GM18909 (cell line): ENCODE data around the gene ZFP3.
"Not testable (repeated sequence)": the region's sequence is repeated elsewhere in the genome, so short reads cannot be mapped to it uniquely, and the experiment has no call there.

ENCODE experiments used
- ATAC-seq: cut with Tn5 transposase; IDR thresholded peaks from one replicate; pipeline ENCODE4 v1.9.1; 2021; ENCODE audit warnings: mild to moderate bottlenecking; ENCODE audit not compliant: unreplicated experiment, poor library complexity

The ZFP3 gene

DNA sequence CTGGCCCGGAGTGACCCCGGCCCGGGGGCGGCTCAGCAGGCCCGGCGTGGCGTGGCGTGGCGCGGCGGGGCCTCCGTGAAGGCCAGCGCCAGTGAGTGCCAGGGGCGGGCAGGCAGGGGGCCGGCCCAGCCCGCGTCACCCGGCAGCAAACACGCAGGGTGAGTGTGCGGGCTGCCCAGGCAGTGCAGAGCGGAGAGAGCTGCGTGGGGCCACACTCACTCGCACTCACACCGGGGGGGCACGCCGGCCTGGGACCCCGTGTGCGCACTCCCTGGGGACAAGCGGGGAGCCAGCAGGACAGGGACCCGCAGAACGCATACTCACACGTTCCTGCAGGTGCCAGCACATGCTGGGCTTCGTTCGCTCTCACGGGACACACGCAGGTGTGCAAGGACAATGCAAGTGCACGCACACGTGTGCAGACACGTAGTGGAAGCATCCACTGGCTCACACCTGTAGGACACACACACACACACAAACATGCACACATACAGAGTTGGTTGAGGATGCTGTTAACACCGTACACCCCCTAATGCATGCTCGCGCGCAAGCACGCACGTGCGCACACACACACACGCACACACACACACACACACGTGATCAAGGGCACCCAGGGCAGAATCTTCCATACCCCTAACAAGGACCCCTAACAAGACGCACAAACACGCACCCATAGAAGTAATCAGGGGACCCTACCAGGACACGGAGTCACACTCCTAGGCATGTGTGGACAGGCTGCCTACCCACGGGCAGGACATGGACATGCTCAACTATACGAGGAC, 45.3 kb downstream of the ZFP3 start:
- no peak for ATAC-seq

DNA sequence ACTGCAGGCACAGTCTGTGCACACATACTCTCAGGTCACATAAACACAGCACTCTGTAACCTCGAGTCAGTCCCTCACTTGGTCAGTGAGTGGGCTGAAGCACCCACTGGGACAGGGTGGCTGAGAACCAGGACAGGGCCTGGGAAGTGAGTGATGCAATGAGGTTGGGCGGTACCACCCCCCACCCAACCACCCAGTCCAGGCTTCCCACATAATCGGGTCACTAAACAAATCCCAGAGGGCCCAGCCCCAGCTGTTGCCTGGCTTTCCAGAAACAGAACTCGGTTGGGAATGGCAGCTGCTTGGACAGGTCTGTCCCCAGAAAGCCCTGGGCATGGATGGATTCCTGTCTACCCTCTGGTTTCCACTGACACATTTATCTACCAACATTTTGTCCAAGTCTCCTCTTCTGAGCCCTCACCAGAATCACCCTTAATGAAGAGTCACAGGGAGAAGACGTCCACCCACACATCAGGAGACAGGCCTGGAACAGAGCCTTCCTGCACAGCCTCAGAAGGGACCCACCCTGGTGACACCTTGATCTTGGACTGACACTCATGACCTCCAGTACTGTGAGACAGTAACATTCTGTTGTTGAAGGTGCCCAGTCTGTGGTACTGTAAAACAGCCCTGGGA, 46.0 kb downstream of the ZFP3 start:
- not testable (repeated sequence) for ATAC-seq

DNA sequence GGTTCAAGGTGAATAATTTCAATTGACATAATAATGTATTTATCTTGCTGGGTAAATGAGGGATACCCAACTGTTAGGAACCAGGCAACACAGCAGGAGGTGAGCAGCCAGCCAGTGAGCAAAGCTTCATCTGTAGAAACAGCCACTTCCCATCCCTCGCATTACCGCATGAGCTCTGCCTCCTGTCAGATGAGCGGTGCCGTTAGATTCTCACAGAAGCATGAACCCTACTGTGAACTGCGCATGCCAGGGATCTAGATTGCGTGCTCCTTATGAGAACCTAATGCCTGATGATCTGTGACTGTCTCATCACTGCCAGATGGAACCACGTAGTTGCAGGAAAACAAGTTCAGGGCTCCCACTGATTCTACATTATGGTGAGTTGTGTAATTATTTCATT, 46.6 kb downstream of the ZFP3 start:
- ATAC-seq: not testable (repeated sequence)

DNA sequence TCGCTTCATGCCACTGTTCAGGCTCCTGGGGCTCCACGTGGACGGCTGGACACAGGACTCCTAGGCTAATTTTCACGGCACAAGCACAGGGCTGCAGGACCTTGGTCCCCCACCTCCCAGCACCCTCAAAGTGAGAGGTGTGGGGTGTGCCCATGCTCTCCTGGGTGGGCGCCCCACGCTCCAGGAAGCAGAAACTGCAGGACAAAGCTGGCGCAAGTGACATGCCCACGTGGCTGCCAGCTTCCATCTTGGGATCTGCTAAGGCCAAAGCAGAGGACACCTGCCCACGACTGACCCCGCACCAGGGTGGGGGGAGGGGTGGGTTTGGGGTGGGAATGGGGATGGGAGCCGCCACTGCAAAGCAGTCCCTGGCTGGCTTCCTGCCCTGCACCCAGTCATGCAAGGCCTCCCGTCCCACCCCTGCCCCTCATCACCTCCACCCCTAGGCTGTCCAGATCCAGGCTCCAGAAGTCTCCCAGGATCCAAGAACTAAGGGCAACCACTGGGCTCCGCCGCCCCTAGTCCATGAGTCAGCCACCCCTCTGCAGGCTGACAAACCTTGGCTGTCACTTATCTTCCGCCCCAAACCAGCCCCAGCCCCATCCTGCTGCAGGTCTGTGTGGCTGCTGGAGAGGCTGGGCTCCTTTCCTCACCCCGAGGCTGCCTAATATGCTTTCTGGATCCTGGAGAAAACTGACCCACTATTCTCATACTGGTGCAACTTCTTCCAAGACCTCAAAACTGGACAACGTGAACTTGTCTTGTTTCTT, 48.6 kb downstream of the ZFP3 start:
- ATAC-seq: no peak

DNA sequence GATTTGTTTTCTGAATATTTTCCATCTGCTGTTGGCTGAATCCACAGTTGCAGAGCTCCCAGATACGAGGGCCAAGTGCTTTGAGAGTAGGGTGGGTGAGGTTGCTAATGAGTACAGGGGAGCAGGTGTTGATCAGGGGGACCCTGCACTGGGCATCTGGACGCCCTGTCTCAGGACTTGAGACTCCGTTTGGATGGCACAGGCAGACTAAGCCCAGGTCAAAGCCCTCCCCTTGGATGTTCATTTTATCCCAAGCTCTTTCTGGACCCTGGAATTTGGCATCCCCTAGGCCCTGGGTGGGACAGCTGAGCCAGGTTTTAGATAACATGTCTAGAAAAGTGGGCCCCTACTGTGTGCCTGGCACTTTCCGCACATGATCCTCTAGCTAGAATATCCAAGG, 49.6 kb downstream of the ZFP3 start:
- ATAC-seq: no peak

DNA sequence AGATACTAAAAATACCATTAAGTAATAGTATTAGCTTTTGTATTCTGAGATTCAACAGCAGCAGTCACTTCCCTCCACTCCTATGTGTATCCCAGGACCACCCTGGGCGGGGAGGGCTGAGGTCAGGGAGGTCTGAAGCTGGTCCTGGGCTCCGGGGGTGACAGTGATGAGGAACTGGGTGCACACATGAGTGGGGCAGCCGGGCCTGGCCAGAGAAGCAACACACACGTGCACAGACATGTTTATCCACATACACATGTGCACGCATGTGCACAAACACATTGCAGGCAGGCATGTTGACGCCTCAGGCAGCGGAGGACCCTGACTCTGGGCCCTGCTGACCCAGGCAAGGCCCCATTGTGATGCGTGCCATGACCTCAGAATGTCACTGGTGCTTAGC, 50.1 kb downstream of the ZFP3 start:
- not testable (repeated sequence) for ATAC-seq

DNA sequence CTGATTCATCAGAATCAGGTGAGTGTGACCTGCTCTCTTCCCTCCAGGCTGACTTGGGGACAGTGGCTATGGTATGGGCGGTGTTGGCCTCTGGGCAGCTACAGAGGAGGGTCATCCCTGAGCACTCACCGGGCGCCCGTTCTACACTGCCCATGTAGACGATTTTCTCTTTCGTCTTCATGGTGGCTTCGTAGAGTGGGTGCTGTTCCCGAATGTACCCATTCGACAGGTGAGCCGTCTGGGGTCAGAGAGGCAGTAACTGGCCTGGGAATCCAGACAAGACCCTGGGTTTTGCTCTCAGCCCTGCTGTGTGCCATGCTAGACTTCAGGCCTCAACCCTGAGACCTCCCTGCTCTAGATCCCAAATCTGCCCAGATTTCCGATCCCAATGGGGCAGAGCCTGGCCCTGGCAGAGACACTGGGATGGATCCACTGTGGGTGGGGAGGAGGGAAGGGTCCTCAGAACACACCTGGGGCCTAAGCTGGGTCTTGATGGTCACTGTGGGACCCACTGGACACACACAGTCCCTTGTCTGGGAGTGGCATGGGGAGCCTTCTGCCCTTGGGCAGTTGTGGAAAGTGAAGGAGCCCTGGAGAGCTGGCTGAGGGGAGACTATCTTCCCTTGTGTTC, 50.8 kb downstream of the ZFP3 start:
- ATAC-seq: no peak

DNA sequence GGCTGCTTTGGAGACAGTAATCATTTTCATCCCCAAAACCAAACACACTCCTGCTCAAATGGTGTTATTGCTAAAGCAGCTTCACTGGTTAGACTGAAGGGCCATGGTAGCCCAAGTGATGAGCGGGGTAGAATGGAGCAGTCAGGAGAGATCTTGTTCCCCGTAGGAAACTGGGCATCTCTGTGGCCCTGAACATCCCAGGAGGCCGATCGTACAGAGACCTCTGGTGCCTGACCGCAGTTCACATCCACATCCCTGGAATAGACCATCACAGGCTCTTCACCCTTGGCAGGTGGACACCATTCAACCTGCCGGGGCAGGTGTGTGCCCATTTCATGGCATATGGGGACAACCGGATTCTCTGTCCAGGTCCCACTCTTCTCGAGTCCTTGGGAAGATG, 51.5 kb downstream of the ZFP3 start:
- ATAC-seq: not testable (repeated sequence)

DNA sequence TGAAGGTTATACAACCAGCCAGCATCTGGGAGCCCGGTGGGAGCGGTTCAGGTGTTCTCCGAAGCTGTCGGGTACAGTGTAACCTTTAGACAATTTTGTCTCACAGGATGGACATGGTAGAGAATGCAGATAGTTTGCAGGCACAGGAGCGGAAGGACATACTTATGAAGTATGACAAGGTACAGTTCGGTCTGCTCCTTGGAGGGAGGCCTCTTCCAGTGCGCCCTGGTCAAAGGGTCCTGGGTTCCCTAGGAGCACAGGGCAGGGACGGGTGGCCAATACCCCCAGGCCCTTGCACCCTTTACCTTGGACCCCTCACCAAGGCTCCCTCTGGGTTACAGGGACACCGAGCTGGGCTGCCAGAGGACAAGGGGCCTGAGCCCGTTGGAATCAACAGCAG, 52.0 kb downstream of the ZFP3 start:
- not testable (repeated sequence) for ATAC-seq

DNA sequence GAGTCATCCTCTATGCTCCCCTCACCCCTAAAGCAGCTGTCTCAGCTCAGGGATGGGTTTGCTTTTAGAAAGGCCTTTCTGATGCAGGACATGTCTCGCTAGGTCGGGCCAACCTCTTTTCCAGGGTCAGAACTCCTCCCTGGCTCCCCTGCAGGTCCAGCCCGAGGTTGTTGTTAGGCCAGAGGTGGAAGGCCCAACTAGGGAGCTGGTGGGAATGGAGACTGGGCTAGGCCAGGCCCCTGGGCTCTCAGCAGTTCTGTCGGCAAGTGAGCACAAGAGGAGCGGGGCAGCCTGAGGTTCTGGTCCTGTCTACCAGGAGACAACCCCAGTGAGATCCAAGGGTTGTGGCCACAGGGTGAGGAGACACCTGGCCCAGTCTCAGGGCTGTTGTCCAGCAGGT, 52.4 kb downstream of the ZFP3 start:
- not testable (repeated sequence) for ATAC-seq

DNA sequence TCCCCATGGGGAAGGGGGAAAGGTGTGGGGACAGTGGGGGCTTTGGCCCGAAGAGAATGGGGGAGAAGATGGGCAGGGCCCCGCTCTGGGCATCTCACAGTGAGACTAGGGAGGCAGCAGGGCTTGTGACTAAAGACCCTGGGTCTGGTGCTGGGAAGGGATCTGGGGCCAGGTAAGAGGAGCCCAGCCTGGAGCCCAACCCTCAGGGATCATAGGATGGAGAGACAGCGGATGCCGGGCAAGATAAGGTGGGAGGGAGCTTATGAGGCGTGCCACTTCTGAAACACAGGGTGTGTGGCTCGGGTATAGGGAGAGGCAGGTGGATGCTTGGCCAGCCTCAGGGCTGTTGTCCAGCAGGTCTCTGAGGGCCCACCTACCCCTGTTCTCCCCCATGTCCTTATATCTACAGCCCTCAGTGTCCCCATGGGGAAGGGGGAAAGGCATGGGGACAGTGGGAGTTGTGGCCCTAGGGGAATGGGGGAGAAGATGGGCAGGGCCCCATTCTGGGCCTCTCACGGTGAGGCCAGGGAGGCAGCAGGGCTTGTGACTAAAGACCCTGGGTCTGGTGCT, 53.0 kb downstream of the ZFP3 start:
- ATAC-seq: no peak

DNA sequence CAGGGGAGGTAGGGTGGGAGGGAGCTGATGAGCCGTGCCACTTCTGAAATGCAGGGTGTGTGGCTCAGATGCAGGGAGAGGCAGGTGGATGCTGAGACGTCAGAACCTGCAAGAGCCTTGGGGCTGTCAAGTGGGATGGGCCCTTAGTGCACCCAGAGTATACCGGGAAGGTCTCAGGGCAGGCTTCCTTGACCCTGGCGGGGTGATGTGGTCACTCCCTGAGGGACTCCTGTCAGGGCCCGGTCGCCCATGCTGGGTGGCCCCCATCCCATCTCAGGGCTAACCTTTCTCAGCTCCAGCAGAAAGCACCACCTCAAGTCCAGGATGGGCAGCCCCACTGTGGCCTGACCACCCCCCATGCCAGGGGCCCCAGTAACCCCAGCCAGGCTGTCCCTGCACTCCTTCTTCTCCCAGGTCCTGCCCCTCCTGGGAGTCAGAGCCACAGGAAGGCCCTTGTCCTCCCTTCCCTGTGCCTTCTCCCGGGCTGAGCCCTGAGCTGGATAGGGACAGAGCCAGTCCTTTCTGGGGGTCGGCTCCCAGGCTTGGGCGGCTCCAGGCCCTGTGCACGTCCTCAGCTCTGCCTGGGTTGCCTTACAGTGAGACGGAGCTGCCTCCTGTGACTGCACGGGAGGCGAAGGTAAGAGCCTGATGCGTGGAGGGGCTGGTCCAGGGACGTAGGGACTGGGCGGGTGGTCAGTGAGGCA, 53.7 kb downstream of the ZFP3 start:
- not testable (repeated sequence) for ATAC-seq

DNA sequence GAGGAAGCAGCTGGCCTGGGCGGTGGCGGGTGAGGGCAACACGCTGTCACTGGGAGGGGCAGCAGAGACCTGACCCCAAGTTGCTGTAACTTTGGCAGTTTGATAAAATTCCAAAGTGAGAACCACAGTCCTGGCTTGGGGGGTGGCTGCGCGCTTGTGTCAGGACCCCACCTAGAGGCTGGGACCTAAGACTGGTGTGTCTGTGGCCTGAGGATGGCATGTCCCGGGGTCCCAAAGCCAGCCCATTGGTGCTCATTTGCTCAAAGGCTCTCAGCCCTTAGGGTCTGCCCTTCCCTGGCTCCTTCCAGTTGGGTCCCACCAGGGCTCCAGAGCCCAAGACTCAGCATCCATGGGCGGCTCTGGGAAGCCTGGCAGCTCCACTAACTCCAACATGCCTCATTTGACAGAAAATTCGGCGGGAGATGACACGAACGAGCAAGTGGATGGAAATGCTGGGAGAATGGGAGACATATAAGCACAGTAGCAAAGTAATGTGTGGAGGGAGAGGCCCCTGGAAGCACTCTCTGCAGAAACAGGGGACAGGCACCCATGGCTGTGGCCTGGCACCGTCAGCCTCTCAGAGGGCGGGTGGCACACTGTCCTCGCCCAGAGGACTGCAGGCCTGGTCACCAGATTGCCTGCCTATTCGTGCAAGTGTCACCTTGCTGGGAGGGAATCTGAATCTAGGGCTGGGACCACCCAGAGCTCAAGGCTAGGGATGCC, 54.4 kb downstream of the ZFP3 start:
- ATAC-seq: not testable (repeated sequence)

DNA sequence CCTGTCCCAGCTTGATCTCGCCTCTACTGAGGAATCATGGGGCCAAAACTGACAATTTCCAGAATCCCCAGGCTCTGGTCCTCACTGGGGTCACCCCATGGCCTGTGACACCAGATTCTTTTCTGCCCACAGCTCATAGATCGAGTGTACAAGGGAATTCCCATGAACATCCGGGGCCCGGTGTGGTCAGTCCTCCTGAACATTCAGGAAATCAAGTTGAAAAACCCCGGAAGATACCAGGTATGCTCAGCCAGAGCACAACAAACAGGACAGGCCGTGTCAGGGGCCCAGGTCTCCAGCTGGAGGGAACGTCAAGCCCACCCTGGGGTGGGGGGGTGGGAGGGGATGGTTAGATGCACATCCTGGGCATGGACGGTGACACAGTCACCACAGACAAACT, 55.0 kb downstream of the ZFP3 start:
- no peak for ATAC-seq

DNA sequence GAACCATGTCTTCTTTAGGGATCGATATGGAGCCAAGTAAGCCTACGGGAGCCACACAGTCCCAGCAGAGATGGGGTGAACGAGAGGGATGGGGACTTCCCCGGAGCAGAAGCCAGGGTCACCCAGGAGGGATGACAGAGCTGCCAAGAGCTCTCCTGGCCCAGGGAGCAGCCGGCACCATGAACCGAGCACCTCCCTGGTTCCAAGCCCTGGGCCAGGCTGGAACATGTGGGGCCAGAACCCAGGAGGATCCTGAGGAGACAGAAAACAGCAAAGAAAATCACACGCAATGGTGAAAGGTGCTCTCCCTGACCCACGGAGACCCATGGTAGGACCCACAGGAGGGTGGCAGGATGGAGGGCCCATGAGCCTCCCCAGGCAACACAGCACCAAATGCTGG, 55.7 kb downstream of the ZFP3 start:
- ATAC-seq: not testable (repeated sequence)

DNA sequence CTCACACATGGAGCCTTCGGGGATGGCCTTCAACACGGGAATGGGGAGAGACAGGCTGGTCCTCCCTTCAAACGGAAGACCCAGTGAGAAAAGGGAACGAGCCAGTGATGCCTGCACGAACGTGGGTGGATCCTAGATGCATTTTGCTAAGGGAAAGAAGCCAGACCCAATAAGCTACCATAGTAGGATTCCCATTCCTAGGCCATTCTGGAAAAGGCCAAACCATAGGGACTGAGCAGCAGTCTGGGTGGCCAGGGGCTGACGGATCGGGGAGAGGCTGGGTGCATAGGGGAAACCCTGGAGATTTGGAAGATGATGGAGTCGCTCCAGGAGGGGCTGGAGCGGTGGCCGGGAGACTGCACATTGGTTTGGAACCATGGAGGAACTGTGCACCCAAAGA, 56.3 kb downstream of the ZFP3 start:
- ATAC-seq: not testable (repeated sequence)

DNA sequence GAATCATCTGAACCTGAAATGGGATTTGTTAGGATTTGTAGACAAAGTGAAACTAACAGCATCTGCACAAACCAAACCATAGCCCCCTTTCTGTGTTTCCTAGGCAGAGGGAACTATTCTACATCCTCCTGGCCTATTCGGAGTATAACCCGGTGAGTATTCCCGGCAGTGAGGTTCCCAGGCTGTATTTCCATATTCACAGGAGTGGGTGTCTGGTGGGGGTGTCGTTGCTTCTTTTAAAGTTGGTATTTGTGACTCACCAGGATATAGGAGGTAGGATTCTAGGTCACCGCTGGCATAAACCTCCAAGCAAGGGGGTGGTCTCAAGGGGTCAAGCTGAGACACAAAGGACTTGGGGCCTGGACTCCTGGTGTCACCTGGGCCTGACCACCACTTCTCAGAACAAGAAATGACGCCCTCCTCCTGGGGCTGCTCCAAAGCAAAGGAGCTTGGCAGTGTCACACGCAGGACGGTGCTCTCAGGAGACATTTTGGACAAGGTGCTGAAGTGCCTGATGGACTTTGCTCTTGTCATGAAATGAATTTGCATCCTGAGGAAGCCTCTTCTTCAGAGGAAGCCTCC, 57.0 kb downstream of the ZFP3 start:
- not testable (repeated sequence) for ATAC-seq

DNA sequence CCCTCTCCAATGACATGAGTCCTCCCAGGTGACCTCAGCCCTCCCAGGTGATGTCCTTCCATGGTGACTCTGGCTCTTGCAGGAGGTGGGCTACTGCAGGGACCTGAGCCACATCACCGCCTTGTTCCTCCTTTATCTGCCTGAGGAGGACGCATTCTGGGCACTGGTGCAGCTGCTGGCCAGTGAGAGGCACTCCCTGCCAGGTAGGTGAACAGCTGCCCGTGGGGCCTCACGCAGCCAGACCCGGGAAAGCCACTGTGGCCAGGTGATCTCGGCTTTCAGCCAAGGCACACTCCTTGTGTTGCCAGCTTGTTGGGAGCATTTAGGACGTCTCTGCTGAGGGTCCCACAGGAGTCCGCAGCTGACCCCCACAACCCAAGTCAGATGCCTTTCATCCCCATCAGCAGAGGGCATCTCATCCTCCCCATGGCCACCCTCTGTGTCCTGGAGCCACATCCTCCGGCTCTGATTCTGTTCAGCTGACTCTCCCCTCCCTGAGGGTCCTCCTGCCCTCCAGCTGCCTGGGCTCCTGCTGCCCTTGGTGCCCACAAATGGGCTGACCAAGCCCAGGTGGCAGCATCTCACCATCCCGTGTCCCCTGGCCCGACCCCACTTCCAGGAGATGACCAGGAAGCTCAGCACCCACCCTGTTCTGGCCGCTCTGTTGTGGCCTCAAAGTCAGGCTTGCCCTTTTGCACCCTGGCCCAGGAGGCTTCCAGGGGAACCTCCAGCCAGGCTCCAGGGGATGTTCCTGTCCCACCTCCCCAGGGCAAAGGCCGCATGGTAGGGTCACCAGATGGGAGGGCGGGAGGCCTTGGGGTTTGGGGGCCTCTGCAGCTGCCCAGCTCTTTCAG, 57.7 kb downstream of the ZFP3 start:
- no peak for ATAC-seq
